ENCODE results near the gene SLC49A4. TPM values are rescaled to one million over a fixed set of nuclear protein-coding genes. Genes with fewer than 3 reads are reported as not detected.

SLC49A4 gene
- total RNA-seq, 6 donors from 2014 or later = 13.9 to 22.8 (median 20.7) TPM

GRCh38 chr3:122816587-122816986 lies 21.7 kb downstream of the SLC49A4 start:
- Histone ChIP-seq H3K4me1 (no peaks in the 10 kb centered on the region), H3K9me3 (no peaks in the 10 kb centered on the region), H3K36me3 (peaks cover 0 to 3% (median 0%) of the 10 kb centered on the region in 4 donors), H3K4me3 (no peak overlapping the region), H3K27me3 (no peaks in the 10 kb centered on the region), H3K27ac (no peak overlapping the region)
- TF ChIP-seq POLR2A (IDR thresholded peaks at IDR 0.05) (no peak), EP300 (IDR thresholded peaks at IDR 0.05) (no peak), POLR2AphosphoS5 (IDR thresholded peaks at IDR 0.05) (no peak), CTCF (IDR thresholded peaks at IDR 0.05) (no peak)
- ATAC-seq (ENCODE audit: low FRiP score in 2 of 2) (no peak), DNase-seq (no peak)
- 96 to 100% methylated on average over 2 of the region's 2 CpGs for WGBS, 2 donors

GRCh38 chr3:122824465-122825381 lies 29.9 kb downstream of the SLC49A4 start:
- Histone ChIP-seq H3K4me3 (no peak overlapping the region), H3K27ac (peak overlapping the region in 1 of 4 donors; percentile 13), H3K9me3 (no peaks in the 10 kb centered on the region), H3K36me3 (peaks cover 0 to 18% (median 0%) of the 10 kb centered on the region in 4 donors), H3K4me1 (no peaks in the 10 kb centered on the region), H3K27me3 (no peaks in the 10 kb centered on the region)
- TF ChIP-seq POLR2AphosphoS5 (IDR thresholded peaks at IDR 0.05) (no peak), EP300 (IDR thresholded peaks at IDR 0.05) (no peak), POLR2A (IDR thresholded peaks at IDR 0.05) (no peak), CTCF (IDR thresholded peaks at IDR 0.05) (no peak)
- ATAC-seq (ENCODE audit: low FRiP score in 2 of 2) (no peak), DNase-seq (no peak)
- 78 to 89% methylated on average over 7 of the region's 7 CpGs for WGBS, 2 donors

- no peaks in the 10 kb centered on the region for H3K27me3 ChIP-seq
- DNase-seq (no peak), ATAC-seq (ENCODE audit: low FRiP score in 2 of 2) (peak in 1 of 2 donors; percentile 72)
- peak overlapping the region in 2 of 4 donors; percentile 13 to 28 for H3K27ac ChIP-seq
- H3K36me3 ChIP-seq = peaks cover 0 to 18% (median 0%) of the 10 kb centered on the region in 4 donors
- H3K4me1 ChIP-seq = no peaks in the 10 kb centered on the region
- no peak overlapping the region for H3K4me3 ChIP-seq
- WGBS, 2 donors = 72 to 76% methylated on average over 4 of the region's 4 CpGs
- TF ChIP-seq POLR2AphosphoS5 (IDR thresholded peaks at IDR 0.05) = no peak
- no peak for TF ChIP-seq POLR2A (IDR thresholded peaks at IDR 0.05)
- TF ChIP-seq CTCF (IDR thresholded peaks at IDR 0.05) = no peak
- TF ChIP-seq EP300 (IDR thresholded peaks at IDR 0.05) = no peak
- H3K9me3 ChIP-seq = no peaks in the 10 kb centered on the region
Measured at GRCh38 chr3:122825460-122825859, 30.6 kb downstream of the SLC49A4 start.

- H3K27ac ChIP-seq = no peak overlapping the region
- H3K9me3 ChIP-seq = no peaks in the 10 kb centered on the region
- DNase-seq (no peak), ATAC-seq (ENCODE audit: low FRiP score in 2 of 2) (no peak)
- no peaks in the 10 kb centered on the region for H3K27me3 ChIP-seq
- no peak for TF ChIP-seq POLR2A (IDR thresholded peaks at IDR 0.05)
- TF ChIP-seq EP300 (IDR thresholded peaks at IDR 0.05) = no peak
- TF ChIP-seq POLR2AphosphoS5 (IDR thresholded peaks at IDR 0.05) = no peak
- peaks cover 0 to 18% (median 0%) of the 10 kb centered on the region in 4 donors for H3K36me3 ChIP-seq
- H3K4me1 ChIP-seq = no peaks in the 10 kb centered on the region
- H3K4me3 ChIP-seq = no peak overlapping the region
- 86 to 88% methylated on average over 1 of the region's 1 CpG for WGBS, 2 donors
Measured at GRCh38 chr3:122826278-122826677, 31.4 kb downstream of the SLC49A4 start.

- 87 to 91% methylated on average over 4 of the region's 4 CpGs for WGBS, 2 donors
- DNase-seq (no peak), ATAC-seq (ENCODE audit: low FRiP score in 2 of 2) (peak; percentile 38 to 49)
- Histone ChIP-seq H3K9me3 (no peaks in the 10 kb centered on the region), H3K27me3 (no peaks in the 10 kb centered on the region), H3K27ac (no peak overlapping the region), H3K36me3 (peaks cover 0 to 22% (median 2%) of the 10 kb centered on the region in 4 donors), H3K4me1 (no peaks in the 10 kb centered on the region), H3K4me3 (no peak overlapping the region)
- TF ChIP-seq POLR2AphosphoS5 (IDR thresholded peaks at IDR 0.05) (no peak), POLR2A (IDR thresholded peaks at IDR 0.05) (no peak), EP300 (IDR thresholded peaks at IDR 0.05) (no peak), CTCF (IDR thresholded peaks at IDR 0.05) (no peak)
Measured at GRCh38 chr3:122828281-122828680, 33.4 kb downstream of the SLC49A4 start.

Measured in upper lobe of left lung (tissue), 6 donors.